Stimulated activated naive CD8-positive, alpha-beta T cell treated with anti-CD3 and anti-CD28 coated beads, Interleukin-15, Interleukin-2, amounts not matched to agents 100 ng/mL and 50 ng/mL, for 24 hours (primary cell): ENCODE data around the gene SOCS2.

Source experiments
- H3K27ac Mint-ChIP-seq: one replicate; pipeline ENCODE4 v1.8.0; 2021; ENCODE audit warnings: mild to moderate bottlenecking, mixed read lengths
- H3K27me3 Mint-ChIP-seq: one replicate; pipeline ENCODE4 v1.8.0; 2021; ENCODE audit warnings: mixed read lengths
- H3K36me3 Mint-ChIP-seq: one replicate; pipeline ENCODE4 v1.8.0; 2021; ENCODE audit warnings: low read depth, mixed read lengths
- H3K4me1 Mint-ChIP-seq: one replicate; pipeline ENCODE4 v1.8.0; 2021; ENCODE audit warnings: low read depth, mixed read lengths
- H3K4me3 Mint-ChIP-seq: one replicate; pipeline ENCODE4 v1.8.0; 2021; ENCODE audit warnings: mild to moderate bottlenecking, mixed read lengths
- H3K9me3 Mint-ChIP-seq: one replicate; pipeline ENCODE4 v1.8.0; 2021; ENCODE audit warnings: mixed read lengths

The SOCS2 gene

GRCh38 chr12:93571925-93572711 lies at the start of gene SOCS2:
Gene SOCS2, plus strand, starts transcription at chr12:93572675. Its CDS starts 223 bp downstream, at chr12:93572898.
- H3K36me3 Mint-ChIP-seq, result peaks cover 27% of the 10 kb centered on the region
- peak within 1 kb of the TSS; percentile 86 for H3K4me3 Mint-ChIP-seq
- H3K4me1 Mint-ChIP-seq, result peaks cover 42% of the 10 kb centered on the region
- H3K27me3 Mint-ChIP-seq, result peaks cover 33% of the 10 kb centered on the region
- peak within 1 kb of the TSS; percentile 82 for H3K27ac Mint-ChIP-seq
- no peaks in the 10 kb centered on the region for H3K9me3 Mint-ChIP-seq

- Mint-ChIP-seq H3K4me3 (no peak overlapping the region), H3K9me3 (no peaks in the 10 kb centered on the region), H3K36me3 (no peaks in the 10 kb centered on the region), H3K4me1 (peaks cover 1% of the 10 kb centered on the region), H3K27ac (no peak overlapping the region), H3K27me3 (peaks cover 4% of the 10 kb centered on the region)
Measured at GRCh38 chr12:93524386-93525133, 47.9 kb upstream of the SOCS2 start.

- no peaks in the 10 kb centered on the region for H3K36me3 Mint-ChIP-seq
Measured at GRCh38 chr12:93526786-93527428, 45.6 kb upstream of the SOCS2 start.

GRCh38 chr12:93530358-93530757 lies 42.1 kb upstream of the SOCS2 start:
- H3K9me3 Mint-ChIP-seq, result no peaks in the 10 kb centered on the region
- no peak overlapping the region for H3K27ac Mint-ChIP-seq
- H3K4me1 Mint-ChIP-seq, result peaks cover 18% of the 10 kb centered on the region
- H3K36me3 Mint-ChIP-seq, result no peaks in the 10 kb centered on the region
- H3K4me3 Mint-ChIP-seq, result no peak overlapping the region
- H3K27me3 Mint-ChIP-seq, result peaks cover 4% of the 10 kb centered on the region

More at GRCh38 chr12:93526786-93527428, 45.6 kb upstream of the SOCS2 start:
- peaks cover 4% of the 10 kb centered on the region for H3K27me3 Mint-ChIP-seq
- no peak overlapping the region for H3K4me3 Mint-ChIP-seq
- peaks cover 14% of the 10 kb centered on the region for H3K4me1 Mint-ChIP-seq
- no peaks in the 10 kb centered on the region for H3K9me3 Mint-ChIP-seq
- no peak overlapping the region for H3K27ac Mint-ChIP-seq

GRCh38 chr12:93533310-93533709 lies 39.2 kb upstream of the SOCS2 start:
- H3K4me3 Mint-ChIP-seq, result no peak overlapping the region
- H3K36me3 Mint-ChIP-seq, result no peaks in the 10 kb centered on the region
- H3K27me3 Mint-ChIP-seq, result no peaks in the 10 kb centered on the region
- H3K4me1 Mint-ChIP-seq, result peaks cover 32% of the 10 kb centered on the region
- no peak overlapping the region for H3K27ac Mint-ChIP-seq
- H3K9me3 Mint-ChIP-seq, result no peaks in the 10 kb centered on the region

- Mint-ChIP-seq H3K4me3 (no peak overlapping the region), H3K36me3 (no peaks in the 10 kb centered on the region), H3K4me1 (peaks cover 26% of the 10 kb centered on the region), H3K9me3 (no peaks in the 10 kb centered on the region), H3K27ac (no peak overlapping the region), H3K27me3 (no peaks in the 10 kb centered on the region)
Measured at GRCh38 chr12:93536111-93536765, 36.2 kb upstream of the SOCS2 start.

- H3K27ac Mint-ChIP-seq, result no peak overlapping the region
Measured at GRCh38 chr12:93536766-93537488, 35.5 kb upstream of the SOCS2 start.

GRCh38 chr12:93537769-93538168 lies 34.7 kb upstream of the SOCS2 start:
- Mint-ChIP-seq H3K27ac (no peak overlapping the region), H3K27me3 (no peaks in the 10 kb centered on the region), H3K9me3 (no peaks in the 10 kb centered on the region), H3K4me1 (peaks cover 23% of the 10 kb centered on the region), H3K4me3 (no peak overlapping the region), H3K36me3 (no peaks in the 10 kb centered on the region)

More at GRCh38 chr12:93536766-93537488, 35.5 kb upstream of the SOCS2 start:
- no peaks in the 10 kb centered on the region for H3K9me3 Mint-ChIP-seq
- no peaks in the 10 kb centered on the region for H3K27me3 Mint-ChIP-seq
- H3K4me3 Mint-ChIP-seq, result no peak overlapping the region
- H3K36me3 Mint-ChIP-seq, result no peaks in the 10 kb centered on the region
- peaks cover 26% of the 10 kb centered on the region for H3K4me1 Mint-ChIP-seq

GRCh38 chr12:93539821-93540220 lies 32.7 kb upstream of the SOCS2 start:
- Mint-ChIP-seq H3K4me1 (peaks cover 23% of the 10 kb centered on the region), H3K4me3 (no peak overlapping the region)

GRCh38 chr12:93540466-93540865 lies 32.0 kb upstream of the SOCS2 start:
- H3K36me3 Mint-ChIP-seq, result no peaks in the 10 kb centered on the region
- H3K4me3 Mint-ChIP-seq, result no peak overlapping the region
- no peaks in the 10 kb centered on the region for H3K27me3 Mint-ChIP-seq
- H3K4me1 Mint-ChIP-seq, result peaks cover 23% of the 10 kb centered on the region
- H3K9me3 Mint-ChIP-seq, result no peaks in the 10 kb centered on the region
- H3K27ac Mint-ChIP-seq, result no peak overlapping the region

More at GRCh38 chr12:93539821-93540220, 32.7 kb upstream of the SOCS2 start:
- no peaks in the 10 kb centered on the region for H3K9me3 Mint-ChIP-seq
- H3K36me3 Mint-ChIP-seq, result no peaks in the 10 kb centered on the region
- no peak overlapping the region for H3K27ac Mint-ChIP-seq
- H3K27me3 Mint-ChIP-seq, result no peaks in the 10 kb centered on the region

- H3K27ac Mint-ChIP-seq, result no peak overlapping the region
- H3K9me3 Mint-ChIP-seq, result no peaks in the 10 kb centered on the region
- H3K36me3 Mint-ChIP-seq, result no peaks in the 10 kb centered on the region
- no peak overlapping the region for H3K4me3 Mint-ChIP-seq
- H3K27me3 Mint-ChIP-seq, result no peaks in the 10 kb centered on the region
- H3K4me1 Mint-ChIP-seq, result peaks cover 13% of the 10 kb centered on the region
Measured at GRCh38 chr12:93541578-93542225, 30.8 kb upstream of the SOCS2 start.

- Mint-ChIP-seq H3K4me3 (no peak overlapping the region), H3K27ac (no peak overlapping the region), H3K27me3 (no peaks in the 10 kb centered on the region), H3K4me1 (no peaks in the 10 kb centered on the region), H3K36me3 (no peaks in the 10 kb centered on the region), H3K9me3 (no peaks in the 10 kb centered on the region)
Measured at GRCh38 chr12:93547778-93548177, 24.7 kb upstream of the SOCS2 start.

GRCh38 chr12:93549174-93549573 lies 23.3 kb upstream of the SOCS2 start:
- H3K36me3 Mint-ChIP-seq, result no peaks in the 10 kb centered on the region
- no peak overlapping the region for H3K27ac Mint-ChIP-seq
- peaks cover 7% of the 10 kb centered on the region for H3K4me1 Mint-ChIP-seq
- no peaks in the 10 kb centered on the region for H3K9me3 Mint-ChIP-seq
- H3K4me3 Mint-ChIP-seq, result no peak overlapping the region
- no peaks in the 10 kb centered on the region for H3K27me3 Mint-ChIP-seq
